ENCODE measurements around the gene BCL7B.
"Not testable (repeated sequence)": the region's sequence is repeated elsewhere in the genome, so short reads cannot be mapped to it uniquely, and the experiment has no call there.

The BCL7B gene

DNA sequence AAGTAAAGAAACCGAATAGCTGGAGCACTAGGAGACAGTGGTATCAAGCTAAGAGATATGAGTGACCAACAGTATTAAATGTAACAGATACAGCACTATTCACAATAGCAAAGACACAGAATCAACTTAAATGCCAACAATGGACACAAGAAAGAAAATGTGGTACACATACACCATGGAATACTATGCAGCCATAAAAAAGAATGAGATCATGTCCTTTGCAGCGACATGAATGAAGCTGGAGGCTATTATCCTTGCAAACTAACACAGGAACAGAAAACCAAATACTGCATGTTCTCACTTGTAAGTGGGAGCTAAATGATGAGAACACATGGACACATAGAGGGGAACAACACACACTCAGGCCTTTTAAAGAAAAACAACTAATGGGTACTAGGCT, 62.0 kb downstream of the BCL7B start:
- DNase-seq (ENCODE audit: low spot score) = not testable (repeated sequence)

DNA sequence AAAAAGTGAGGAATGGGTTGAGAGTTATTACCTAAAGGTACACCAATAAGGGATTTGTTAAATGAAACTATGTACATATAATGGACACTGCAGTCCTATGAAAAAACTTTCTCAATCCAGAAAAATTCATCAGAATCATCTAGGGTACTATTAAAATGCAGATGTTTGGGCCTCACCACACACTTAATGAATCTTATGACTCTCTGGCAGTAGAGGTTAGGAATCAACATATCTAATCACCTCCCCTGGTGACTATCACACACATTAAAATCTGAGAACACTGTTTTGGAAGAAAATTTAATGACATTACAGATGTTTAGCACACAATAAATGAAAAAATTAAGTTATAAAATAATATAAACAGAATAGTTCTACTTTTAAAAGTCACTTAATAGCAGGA, 67.5 kb downstream of the BCL7B start:
- no peak for DNase-seq (ENCODE audit: low spot score)

DNA sequence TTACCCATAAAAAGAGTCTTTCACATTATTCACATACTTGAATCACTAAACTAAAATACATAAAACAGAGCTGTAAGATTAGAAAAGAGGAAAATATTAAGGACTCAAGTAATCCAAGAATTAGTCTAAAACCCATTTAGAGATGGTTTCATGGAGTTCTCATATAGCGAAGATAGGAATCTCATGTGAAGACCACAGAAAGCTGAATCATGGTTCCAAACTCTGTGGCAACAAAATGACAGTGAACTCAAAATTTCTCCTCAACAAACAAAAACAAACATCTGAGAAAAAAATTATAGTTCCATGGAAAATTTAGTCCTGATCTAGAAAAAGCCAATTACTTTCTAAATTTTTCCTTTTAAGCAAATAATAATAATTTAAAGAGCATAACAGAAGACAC, 70.0 kb downstream of the BCL7B start:
- DNase-seq (ENCODE audit: low spot score) = no peak

Measured in globus pallidus (tissue), 1 donor.